ENCODE data around the gene SPAG6.
A peak's percentile ranks its signal among the peaks of the same experiment; 100 is the strongest.

The SPAG6 gene

GRCh38 chr10:22321924-22322640, 23.2 kb upstream of the SPAG6 start:
- DNase-seq (ENCODE audit: low read depth in 2 of 2) = no peak

GRCh38 chr10:22322641-22323160, 22.6 kb upstream of the SPAG6 start:
- no peak for DNase-seq (ENCODE audit: low read depth in 2 of 2)

GRCh38 chr10:22323538-22324305, 21.6 kb upstream of the SPAG6 start:
- DNase-seq (ENCODE audit: low read depth in 2 of 2) = no peak

- no peak for DNase-seq (ENCODE audit: low read depth in 2 of 2)
These were observed 20.9 kb upstream of the SPAG6 start for GRCh38 chr10:22324413-22324812.

- DNase-seq (ENCODE audit: low read depth in 2 of 2) = no peak
These were observed 20.4 kb upstream of the SPAG6 start for GRCh38 chr10:22324893-22325271.

- DNase-seq (ENCODE audit: low read depth in 2 of 2) = peak in 1 of 2 donors; percentile 47
These were observed 19.8 kb upstream of the SPAG6 start for GRCh38 chr10:22325272-22326144.

GRCh38 chr10:22326145-22326702, 19.1 kb upstream of the SPAG6 start:
- no peak for DNase-seq (ENCODE audit: low read depth in 2 of 2)

- DNase-seq (ENCODE audit: low read depth in 2 of 2) = no peak
These were observed 16.1 kb upstream of the SPAG6 start for GRCh38 chr10:22329150-22329549.

GRCh38 chr10:22332116-22332692, 13.1 kb upstream of the SPAG6 start:
- no peak for DNase-seq (ENCODE audit: low read depth in 2 of 2)

- DNase-seq (ENCODE audit: low read depth in 2 of 2) = no peak
These were observed 11.9 kb upstream of the SPAG6 start for GRCh38 chr10:22333167-22333974.

- DNase-seq (ENCODE audit: low read depth in 2 of 2) = no peak
These were observed 11.4 kb upstream of the SPAG6 start for GRCh38 chr10:22333975-22334282.

- DNase-seq (ENCODE audit: low read depth in 2 of 2) = no peak
These were observed 10.7 kb upstream of the SPAG6 start for GRCh38 chr10:22334414-22335172.

- DNase-seq (ENCODE audit: low read depth in 2 of 2) = peak in 1 of 2 donors; percentile 43
These were observed 9.9 kb upstream of the SPAG6 start for GRCh38 chr10:22335173-22335933.

GRCh38 chr10:22338185-22338900, 7.0 kb upstream of the SPAG6 start:
- no peak for DNase-seq (ENCODE audit: low read depth in 2 of 2)

GRCh38 chr10:22338931-22339330, 6.4 kb upstream of the SPAG6 start:
- DNase-seq (ENCODE audit: low read depth in 2 of 2) = no peak

GRCh38 chr10:22339761-22340328, 5.5 kb upstream of the SPAG6 start:
- DNase-seq (ENCODE audit: low read depth in 2 of 2) = no peak

- peak in 1 of 2 donors; percentile 32 for DNase-seq (ENCODE audit: low read depth in 2 of 2)
These were observed 4.7 kb upstream of the SPAG6 start for GRCh38 chr10:22340329-22341189.

Data from stimulated activated CD8-positive, alpha-beta memory T cell treated with anti-CD3 and anti-CD28 coated beads, Interleukin-2, amount 100 ng/mL, for 1 hour (primary cell).